IMR-90 (cell line): Measurements from ENCODE around the gene CYGB.

Source experiments
- MAZ ChIP-seq: IDR thresholded peaks from 2 replicates; pipeline ENCODE4 v1.6.1; 2012; ENCODE audit warnings: low read depth, mild to moderate bottlenecking, low read length, improper control_type of control experiment, moderate library complexity, borderline replicate concordance
- MXI1 ChIP-seq: IDR thresholded peaks from 2 replicates; pipeline ENCODE4 v1.6.1; 2012; ENCODE audit warnings: low read depth, mild to moderate bottlenecking, low read length, moderate library complexity, borderline replicate concordance
- NFE2L2 ChIP-seq: fragments of 150-350 bp; IDR thresholded peaks from 2 replicates; pipeline ENCODE4 v1.6.1; 2016; ENCODE audit warnings: low read depth, mild to moderate bottlenecking, low read length
- POLR2A ChIP-seq: IDR thresholded peaks from 2 replicates; pipeline ENCODE4 v1.6.1; 2012; ENCODE audit warnings: mild to moderate bottlenecking, low read depth, low read length
- RAD21 ChIP-seq: IDR thresholded peaks from 2 replicates; pipeline ENCODE4 v1.6.1; 2012; ENCODE audit warnings: low read length, improper control_type of control experiment
- TF ChIP-seq, protein P1 (sequence below): conservative IDR thresholded peaks from 2 replicates; pipeline ENCODE4 v1.5.1; 2012; ENCODE audit warnings: mild to moderate bottlenecking, low read depth, low read length, improper control_type of control experiment

DNA sequence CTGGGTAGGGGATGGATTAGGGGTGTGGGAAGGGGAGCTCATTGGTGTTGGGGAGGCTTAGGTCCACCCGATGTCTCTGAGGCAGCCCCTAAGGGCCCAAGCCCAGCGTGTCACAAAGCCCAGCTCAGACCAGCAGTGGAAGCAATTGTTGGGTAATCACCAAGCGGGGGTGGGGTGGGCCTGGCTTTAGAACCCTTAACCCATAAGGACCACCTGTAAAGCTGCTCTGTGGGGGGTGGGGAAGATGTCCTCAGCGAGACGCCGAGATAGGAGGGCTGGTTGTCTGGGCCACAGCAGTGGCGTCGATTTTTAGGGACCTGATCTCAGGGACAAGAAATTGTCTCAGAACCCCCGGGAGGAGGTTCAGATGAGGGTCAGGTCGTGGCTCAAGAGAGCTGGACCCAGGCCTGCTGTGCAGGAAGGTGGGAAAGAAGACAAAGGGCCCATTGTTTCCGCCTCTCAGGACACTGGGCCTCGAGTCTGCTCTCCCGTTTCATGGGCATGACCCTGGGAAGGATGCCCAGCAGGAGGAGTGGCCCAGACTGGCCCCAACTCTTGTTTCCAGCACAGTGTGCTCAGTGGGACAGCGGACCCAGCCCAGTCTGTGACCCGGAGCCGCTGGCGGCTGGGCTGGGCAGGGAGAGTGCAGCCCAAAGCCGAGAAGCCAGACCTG is 32.2 kb upstream of the CYGB start:
- TF ChIP-seq, protein P1, sequence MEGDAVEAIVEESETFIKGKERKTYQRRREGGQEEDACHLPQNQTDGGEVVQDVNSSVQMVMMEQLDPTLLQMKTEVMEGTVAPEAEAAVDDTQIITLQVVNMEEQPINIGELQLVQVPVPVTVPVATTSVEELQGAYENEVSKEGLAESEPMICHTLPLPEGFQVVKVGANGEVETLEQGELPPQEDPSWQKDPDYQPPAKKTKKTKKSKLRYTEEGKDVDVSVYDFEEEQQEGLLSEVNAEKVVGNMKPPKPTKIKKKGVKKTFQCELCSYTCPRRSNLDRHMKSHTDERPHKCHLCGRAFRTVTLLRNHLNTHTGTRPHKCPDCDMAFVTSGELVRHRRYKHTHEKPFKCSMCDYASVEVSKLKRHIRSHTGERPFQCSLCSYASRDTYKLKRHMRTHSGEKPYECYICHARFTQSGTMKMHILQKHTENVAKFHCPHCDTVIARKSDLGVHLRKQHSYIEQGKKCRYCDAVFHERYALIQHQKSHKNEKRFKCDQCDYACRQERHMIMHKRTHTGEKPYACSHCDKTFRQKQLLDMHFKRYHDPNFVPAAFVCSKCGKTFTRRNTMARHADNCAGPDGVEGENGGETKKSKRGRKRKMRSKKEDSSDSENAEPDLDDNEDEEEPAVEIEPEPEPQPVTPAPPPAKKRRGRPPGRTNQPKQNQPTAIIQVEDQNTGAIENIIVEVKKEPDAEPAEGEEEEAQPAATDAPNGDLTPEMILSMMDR, result no peak
- TF ChIP-seq RAD21 (no peak), NFE2L2 (no peak), MAZ (no peak), POLR2A (no peak), MXI1 (no peak)
